Right ventricle myocardium superior (tissue), 1 donor: ENCODE data around the gene AOPEP. TPM values are rescaled to one million over a fixed set of nuclear protein-coding genes. Genes with fewer than 3 reads are reported as not detected.

ENCODE experiments used
- ATAC-seq: fragments of 200-7000 bp; cut with Tn5 transposase; one replicate; pipeline ENCODE4 v1.9.1; 2020; ENCODE audit warnings: mild to moderate bottlenecking; ENCODE audit not compliant: poor library complexity
- DNase-seq: peaks from one replicate; pipeline ENCODE4 v3.0.0-alpha.2; 2020
- intact Hi-C: fragments of 100-400 bp; cut with DNase I; formaldehyde crosslinking; loops from one replicate; pipeline ENCODE4 v1.11.2; 2022
- total RNA-seq: library from RNA; stranded (reverse); fragmentation: NEBNext Ultra II Directional; extraction: Animal tissue kit (Norgen Biotek cat#: 25700); gene quantifications from one replicate; pipeline ENCODE4 v1.2.1, GENCODE V29; 2021
- donor health status: DM: no; HTN: yes; CAD: no; lungs with severe emphysema.

AOPEP gene
- total RNA-seq, 1 donor from 2014 or later = 158 TPM

- DNase-seq (no peak), ATAC-seq (no peak)
- intact Hi-C loops = no loop called here
These were observed 304.6 kb downstream of the AOPEP start for GRCh38 chr9:95030920-95031642.

DNA sequence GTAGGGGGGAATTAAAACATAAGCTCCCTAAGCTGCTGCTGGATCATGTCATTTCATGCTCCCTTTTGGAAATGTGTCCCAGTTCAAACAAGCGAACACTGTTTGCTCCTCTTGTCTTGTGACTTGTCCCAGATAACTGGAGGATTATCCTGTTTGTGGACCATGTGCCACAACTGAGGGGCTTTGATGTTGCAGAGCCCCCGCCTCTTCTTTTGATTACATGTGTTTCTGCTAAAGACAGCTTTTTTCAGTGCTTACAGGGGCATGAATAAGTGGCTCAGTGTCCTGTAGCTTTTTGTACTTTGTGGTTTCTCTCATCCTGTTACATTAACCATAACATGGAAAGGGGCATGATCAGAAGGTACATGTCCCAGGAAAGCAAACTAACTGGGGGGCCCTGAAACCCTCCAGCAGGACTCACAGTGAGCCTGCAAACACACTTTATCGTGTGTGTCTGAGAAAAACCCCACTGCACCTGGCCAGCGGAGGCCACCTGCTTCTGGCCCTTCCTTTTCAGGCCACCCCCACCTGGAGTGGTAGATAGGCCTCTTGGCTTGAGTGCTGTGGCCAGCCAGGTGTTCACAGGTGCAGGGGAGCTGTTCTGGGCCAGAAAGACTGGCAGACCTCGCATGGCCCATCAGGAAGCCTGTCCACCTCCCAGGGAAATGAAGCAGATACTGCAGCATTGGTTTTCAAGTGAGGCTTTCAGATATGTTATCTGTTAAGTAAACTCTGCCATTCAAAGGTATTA, 305.4 kb downstream of the AOPEP start:
- intact Hi-C loops = no loop called here
- ATAC-seq (peak; percentile 20), DNase-seq (no peak)

DNA sequence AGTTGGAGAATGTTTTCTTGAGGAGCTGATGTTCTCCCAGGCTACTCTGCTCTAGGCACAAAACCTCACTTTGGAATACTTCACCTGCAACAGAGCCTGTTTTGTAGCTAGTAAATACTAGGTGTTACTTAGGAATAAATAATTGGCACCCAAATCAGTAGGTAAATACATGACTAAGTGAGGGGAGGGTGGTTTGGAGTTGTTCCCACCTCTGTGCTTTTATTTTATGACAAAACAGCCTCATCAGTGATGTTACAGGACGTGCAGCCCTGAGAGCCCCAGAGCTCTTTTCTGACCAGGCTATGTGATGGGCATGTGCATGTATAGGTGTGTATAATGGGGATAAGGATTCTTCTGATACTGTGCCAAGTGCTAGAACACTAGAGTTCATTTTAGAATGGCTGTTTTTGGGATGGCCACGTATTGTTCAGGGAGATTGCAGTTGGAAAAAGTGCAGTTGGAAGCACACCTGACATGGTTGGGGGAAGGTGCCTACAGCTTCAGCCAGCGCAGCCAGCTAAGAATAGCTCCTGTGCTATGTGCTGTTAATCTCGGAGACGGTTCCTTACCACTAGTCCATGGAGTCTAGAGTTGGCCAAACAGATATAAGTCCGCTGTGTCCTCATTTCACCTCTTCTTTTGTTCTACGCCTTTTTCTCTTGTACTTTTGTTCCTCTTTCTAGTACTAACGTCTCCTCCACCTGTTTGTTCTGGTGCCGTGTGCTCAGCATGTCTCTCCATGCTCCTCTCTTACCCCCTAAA, 306.3 kb downstream of the AOPEP start:
- intact Hi-C loops = no loop called here
- no peak for DNase-seq
- ATAC-seq = peak; percentile 84

DNA sequence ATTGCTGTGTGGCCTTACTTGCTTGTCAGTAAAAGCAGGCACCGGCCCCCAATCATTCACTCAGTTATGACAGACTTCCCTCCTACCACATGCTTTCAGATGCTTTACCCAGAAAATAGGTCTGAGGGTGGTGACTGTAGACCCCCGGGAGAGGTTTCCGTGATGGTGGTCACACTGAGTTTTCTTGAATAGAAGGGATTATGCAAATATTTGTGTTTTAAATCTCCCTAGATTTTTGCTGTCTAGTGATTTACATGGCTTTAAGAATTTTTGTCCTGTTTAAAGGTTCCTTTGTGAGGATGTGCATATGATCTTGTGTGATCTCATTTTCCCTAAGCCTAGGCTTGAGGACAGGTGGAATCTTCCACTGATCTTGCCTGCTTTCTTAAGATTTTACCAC, 309.3 kb downstream of the AOPEP start:
- ATAC-seq (no peak), DNase-seq (no peak)
- intact Hi-C loops = no loop called here

DNA sequence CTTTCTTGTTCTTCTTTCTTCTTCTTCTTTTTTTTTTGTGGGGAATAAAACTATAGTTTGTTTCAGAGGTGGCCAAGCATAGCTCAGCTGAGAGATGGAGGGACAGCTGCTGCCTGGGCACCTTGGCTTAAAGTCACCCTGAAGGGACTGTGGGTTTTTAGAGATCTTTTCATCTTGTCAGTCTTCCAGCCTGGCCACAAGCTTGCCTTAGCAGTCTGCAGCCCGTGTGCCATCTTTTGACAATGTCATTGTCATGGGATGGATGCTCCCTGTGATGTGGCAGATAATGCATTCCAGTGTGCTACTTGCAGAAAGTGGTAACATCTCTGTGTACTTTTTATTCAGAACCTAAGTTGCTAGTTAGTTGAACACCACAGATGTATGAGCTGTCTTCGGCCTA, 310.2 kb downstream of the AOPEP start:
- intact Hi-C loops = no loop called here
- no peak for ATAC-seq

DNA sequence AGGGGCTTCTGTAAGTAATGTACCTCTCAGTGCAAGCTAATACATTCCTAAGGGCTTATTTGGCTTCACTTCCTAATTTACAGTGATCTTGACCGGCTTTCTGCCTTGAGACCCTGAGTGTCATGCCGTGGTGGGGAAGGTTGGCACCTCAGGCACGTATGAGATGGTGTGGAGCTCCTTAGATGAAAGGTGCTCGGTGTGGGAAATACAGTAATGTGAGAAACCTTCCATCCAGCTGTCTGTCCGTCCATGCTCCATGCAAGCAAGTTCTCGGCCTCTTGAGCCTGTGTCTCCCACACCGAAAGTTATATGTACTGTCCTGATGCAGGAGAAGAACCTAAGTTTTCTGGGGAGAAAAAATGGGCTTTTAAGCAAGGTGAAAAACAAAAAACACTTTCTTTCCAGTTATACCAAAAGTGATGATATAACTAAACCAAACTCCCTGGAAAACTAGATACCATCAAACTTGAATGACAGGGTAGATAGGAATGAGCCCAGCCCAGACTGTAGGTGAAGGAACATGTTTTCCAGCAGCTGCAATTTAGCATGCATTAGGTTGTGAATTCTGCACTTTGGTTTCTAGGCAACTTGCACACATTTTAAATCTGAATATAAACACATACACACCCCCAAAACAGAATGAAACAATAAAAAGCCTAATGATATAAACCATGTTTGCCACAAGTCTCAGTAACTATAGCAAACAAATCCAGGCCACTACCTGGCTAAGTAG, 311.5 kb downstream of the AOPEP start:
- intact Hi-C loops = no loop called here
- DNase-seq = no peak
- no peak for ATAC-seq

More for the DNA sequence above, 310.2 kb downstream of the AOPEP start:
- no peak for DNase-seq

GRCh38 chr9:95038666-95039065, 312.2 kb downstream of the AOPEP start:
- no peak for ATAC-seq
- DNase-seq = no peak
- intact Hi-C loops = no loop called here

GRCh38 chr9:95040106-95040505, 313.6 kb downstream of the AOPEP start:
- ATAC-seq (no peak), DNase-seq (no peak)

GRCh38 chr9:95043826-95044225, 317.3 kb downstream of the AOPEP start:
- DNase-seq = no peak
- peak; percentile 53 for ATAC-seq
- intact Hi-C loops = no loop called here

More at GRCh38 chr9:95040106-95040505, 313.6 kb downstream of the AOPEP start:
- intact Hi-C loops = no loop called here

GRCh38 chr9:95044731-95045508, 318.4 kb downstream of the AOPEP start:
- intact Hi-C loops = no loop called here
- peak; percentile 64 for ATAC-seq
- DNase-seq = peak; percentile 61

GRCh38 chr9:95045751-95046150, 319.3 kb downstream of the AOPEP start:
- intact Hi-C loops = no loop called here
- no peak for ATAC-seq
- no peak for DNase-seq

GRCh38 chr9:95047452-95048224, 321.1 kb downstream of the AOPEP start:
- ATAC-seq = no peak
- DNase-seq = no peak
- intact Hi-C loops = no loop called here

GRCh38 chr9:95048225-95049087, 322.0 kb downstream of the AOPEP start:
- ATAC-seq = peak; percentile 76
- intact Hi-C loops = no loop called here

GRCh38 chr9:95049761-95050160, 323.3 kb downstream of the AOPEP start:
- ATAC-seq = no peak
- intact Hi-C loops = no loop called here
- no peak for DNase-seq

More at GRCh38 chr9:95048225-95049087, 322.0 kb downstream of the AOPEP start:
- DNase-seq = peak; percentile 84

- intact Hi-C loops = no loop called here
- DNase-seq (no peak), ATAC-seq (no peak)
These were observed 327.4 kb downstream of the AOPEP start for GRCh38 chr9:95053611-95054570.
